ENCODE measurements around the gene COL4A5.

The COL4A5 gene

GRCh38 chrX:108734426-108734825 lies 294.8 kb downstream of the COL4A5 start:
- Histone ChIP-seq H3K27ac (ENCODE audit: low read depth, low read length) (no peak overlapping the region), H3K36me3 (ENCODE audit: control insufficient read depth in 5 of 5, insufficient read depth in 5 of 5, low read length in 5 of 5) (no peaks in the 10 kb centered on the region), H3K4me1 (ENCODE audit: control insufficient read depth in 5 of 5, insufficient read depth in 5 of 5, low read length in 5 of 5) (peaks cover 0 to 17% (median 16%) of the 10 kb centered on the region in 5 donors), H3K9me3 (ENCODE audit: control insufficient read depth in 5 of 5, low read length in 5 of 5) (peaks cover 0 to 3% (median 0%) of the 10 kb centered on the region in 5 donors), H3K4me3 (ENCODE audit: low read depth in 1 of 5, low read length in 5 of 5) (no peak overlapping the region), H3K9ac (ENCODE audit: low read length in 5 of 5) (no peak overlapping the region), H3K27me3 (ENCODE audit: control insufficient read depth in 5 of 5, insufficient read depth in 4 of 5, low read length in 5 of 5) (peaks cover 28 to 57% (median 53%) of the 10 kb centered on the region in 5 donors)

- Histone ChIP-seq H3K36me3 (ENCODE audit: control insufficient read depth in 5 of 5, insufficient read depth in 5 of 5, low read length in 5 of 5) (no peaks in the 10 kb centered on the region), H3K27ac (ENCODE audit: low read depth, low read length) (no peak overlapping the region), H3K4me1 (ENCODE audit: control insufficient read depth in 5 of 5, insufficient read depth in 5 of 5, low read length in 5 of 5) (peaks cover 0 to 17% (median 16%) of the 10 kb centered on the region in 5 donors), H3K4me3 (ENCODE audit: low read depth in 1 of 5, low read length in 5 of 5) (peak overlapping the region in 2 of 5 donors; percentile 54 to 55), H3K9me3 (ENCODE audit: control insufficient read depth in 5 of 5, low read length in 5 of 5) (peaks cover 0 to 3% (median 0%) of the 10 kb centered on the region in 5 donors), H3K9ac (ENCODE audit: low read length in 5 of 5) (no peak overlapping the region), H3K27me3 (ENCODE audit: control insufficient read depth in 5 of 5, insufficient read depth in 4 of 5, low read length in 5 of 5) (peaks cover 28 to 57% (median 53%) of the 10 kb centered on the region in 5 donors)
Observed at GRCh38 chrX:108735091-108735678, 295.5 kb downstream of the COL4A5 start.

GRCh38 chrX:108735679-108736508 lies 296.3 kb downstream of the COL4A5 start:
- Histone ChIP-seq H3K36me3 (ENCODE audit: control insufficient read depth in 5 of 5, insufficient read depth in 5 of 5, low read length in 5 of 5) (no peaks in the 10 kb centered on the region), H3K9me3 (ENCODE audit: control insufficient read depth in 5 of 5, low read length in 5 of 5) (peaks cover 0 to 3% (median 0%) of the 10 kb centered on the region in 5 donors), H3K4me1 (ENCODE audit: control insufficient read depth in 5 of 5, insufficient read depth in 5 of 5, low read length in 5 of 5) (peaks cover 0 to 17% (median 16%) of the 10 kb centered on the region in 5 donors), H3K4me3 (ENCODE audit: low read depth in 1 of 5, low read length in 5 of 5) (peak overlapping the region; percentile 44 to 64 (median 55)), H3K9ac (ENCODE audit: low read length in 5 of 5) (no peak overlapping the region), H3K27ac (ENCODE audit: low read depth, low read length) (no peak overlapping the region), H3K27me3 (ENCODE audit: control insufficient read depth in 5 of 5, insufficient read depth in 4 of 5, low read length in 5 of 5) (peaks cover 33 to 57% (median 47%) of the 10 kb centered on the region in 5 donors)

GRCh38 chrX:108736509-108737479 lies 297.2 kb downstream of the COL4A5 start, which contains the start of gene IRS4:
Gene IRS4 (minus strand): TSS chrX:108736563.
- Histone ChIP-seq H3K36me3 (ENCODE audit: control insufficient read depth in 5 of 5, insufficient read depth in 5 of 5, low read length in 5 of 5) (no peaks in the 10 kb centered on the region), H3K9ac (ENCODE audit: low read length in 5 of 5) (no peak within 1 kb of the TSS)

GRCh38 chrX:108737754-108738153 lies 298.1 kb downstream of the COL4A5 start:
- H3K9ac ChIP-seq (ENCODE audit: low read length in 5 of 5): no peak overlapping the region
- H3K27ac ChIP-seq (ENCODE audit: low read depth, low read length): no peak overlapping the region
- H3K27me3 ChIP-seq (ENCODE audit: control insufficient read depth in 5 of 5, insufficient read depth in 4 of 5, low read length in 5 of 5): peaks cover 30 to 58% (median 47%) of the 10 kb centered on the region in 5 donors
- H3K4me3 ChIP-seq (ENCODE audit: low read depth in 1 of 5, low read length in 5 of 5): no peak overlapping the region
- peaks cover 0 to 17% (median 16%) of the 10 kb centered on the region in 5 donors for H3K4me1 ChIP-seq (ENCODE audit: control insufficient read depth in 5 of 5, insufficient read depth in 5 of 5, low read length in 5 of 5)
- H3K36me3 ChIP-seq (ENCODE audit: control insufficient read depth in 5 of 5, insufficient read depth in 5 of 5, low read length in 5 of 5): no peaks in the 10 kb centered on the region
- peaks cover 0 to 3% (median 0%) of the 10 kb centered on the region in 5 donors for H3K9me3 ChIP-seq (ENCODE audit: control insufficient read depth in 5 of 5, low read length in 5 of 5)

More at GRCh38 chrX:108736509-108737479, 297.2 kb downstream of the COL4A5 start, which contains the start of gene IRS4:
- Histone ChIP-seq H3K4me1 (ENCODE audit: control insufficient read depth in 5 of 5, insufficient read depth in 5 of 5, low read length in 5 of 5) (peaks cover 0 to 17% (median 16%) of the 10 kb centered on the region in 5 donors), H3K9me3 (ENCODE audit: control insufficient read depth in 5 of 5, low read length in 5 of 5) (peaks cover 0 to 3% (median 0%) of the 10 kb centered on the region in 5 donors), H3K27ac (ENCODE audit: low read depth, low read length) (no peak within 1 kb of the TSS), H3K27me3 (ENCODE audit: control insufficient read depth in 5 of 5, insufficient read depth in 4 of 5, low read length in 5 of 5) (peaks cover 31 to 59% (median 43%) of the 10 kb centered on the region in 5 donors), H3K4me3 (ENCODE audit: low read depth in 1 of 5, low read length in 5 of 5) (peak within 1 kb of the TSS; percentile 44 to 64 (median 55))

- Histone ChIP-seq H3K36me3 (ENCODE audit: control insufficient read depth in 5 of 5, insufficient read depth in 5 of 5, low read length in 5 of 5) (no peaks in the 10 kb centered on the region), H3K9ac (ENCODE audit: low read length in 5 of 5) (no peak overlapping the region), H3K9me3 (ENCODE audit: control insufficient read depth in 5 of 5, low read length in 5 of 5) (peaks cover 0 to 3% (median 0%) of the 10 kb centered on the region in 5 donors), H3K4me1 (ENCODE audit: control insufficient read depth in 5 of 5, insufficient read depth in 5 of 5, low read length in 5 of 5) (peaks cover 0 to 17% (median 14%) of the 10 kb centered on the region in 5 donors), H3K4me3 (ENCODE audit: low read depth in 1 of 5, low read length in 5 of 5) (no peak overlapping the region), H3K27ac (ENCODE audit: low read depth, low read length) (no peak overlapping the region), H3K27me3 (ENCODE audit: control insufficient read depth in 5 of 5, insufficient read depth in 4 of 5, low read length in 5 of 5) (peaks cover 6 to 37% (median 26%) of the 10 kb centered on the region in 5 donors)
Observed at GRCh38 chrX:108740299-108740774, 300.7 kb downstream of the COL4A5 start.

Data from subcutaneous abdominal adipose tissue (tissue), 5 donors.